HepG2 (cell line): ENCODE measurements around the gene C5orf15. TPM values are rescaled to one million over a fixed set of nuclear protein-coding genes. Genes with fewer than 3 reads are reported as not detected.

Experiments
- CBFB ChIP-seq: sonication (generic); formaldehyde crosslinking; IDR thresholded peaks from 2 replicates; pipeline ENCODE4 v1.4.0; 2020; ENCODE audit warnings: missing genetic modification reagents
- EHMT2 ChIP-seq: fragments of 200-600 bp; sonication (generic); IDR thresholded peaks from 2 replicates; pipeline ENCODE4 v1.7.0; 2017; ENCODE audit warnings: antibody characterized with exemption, low read depth, low read length, borderline replicate concordance
- MATR3 ChIP-seq: sonication (generic); formaldehyde crosslinking; IDR thresholded peaks from 2 replicates; pipeline ENCODE4 v1.4.0; 2020; ENCODE audit warnings: missing genetic modification reagents
- NFE2L1 ChIP-seq: sonication (generic); formaldehyde crosslinking; IDR thresholded peaks from 2 replicates; pipeline ENCODE4 v1.4.0; 2020; ENCODE audit warnings: missing genetic modification reagents, mild to moderate bottlenecking, borderline replicate concordance
- NFRKB ChIP-seq: fragments of 450-650 bp; IDR thresholded peaks from 2 replicates; pipeline ENCODE4 v1.6.1; 2017
- NR1H2 ChIP-seq: sonication (generic); formaldehyde crosslinking; IDR thresholded peaks from 2 replicates; pipeline ENCODE4 v1.8.1; 2022; ENCODE audit warnings: low read depth, missing genetic modification reagents, borderline replicate concordance
- TBX2 ChIP-seq: sonication (generic); formaldehyde crosslinking; IDR thresholded peaks from 2 replicates; pipeline ENCODE4 v1.5.0; 2020; ENCODE audit warnings: missing genetic modification reagents, mild to moderate bottlenecking, borderline replicate concordance
- TEAD2 ChIP-seq: sonication (generic); formaldehyde crosslinking; IDR thresholded peaks from 2 replicates; pipeline ENCODE4 v1.9.0; 2021; ENCODE audit warnings: missing genetic modification reagents
- ZNF318 ChIP-seq: sonication (generic); formaldehyde crosslinking; IDR thresholded peaks from 2 replicates; pipeline ENCODE4 v1.4.0; 2020; ENCODE audit warnings: mild to moderate bottlenecking, missing genetic modification reagents
- ZNF547 ChIP-seq: sonication (generic); formaldehyde crosslinking; IDR thresholded peaks from 2 replicates; pipeline ENCODE4 v1.5.1; 2020; ENCODE audit warnings: mild to moderate bottlenecking, missing genetic modification reagents
- polyA plus RNA-seq, 8 experiments: library from polyadenylated mRNA; depleted of rRNA in 3 of 8; stranded (reverse) in 7 of 8; unstranded in 1 of 8; fragments of >200 nt; fragmentation: Illumina TruSeq in 4 of 8; extraction: Trizol in 4 of 8; gene quantifications; 2 replicates each; pipeline versions ENCODE4 v1.2.1 to v1.2.3, GENCODE V29; 2011 to 2016; ENCODE audit warnings: low read depth in 4 of 8, missing spikeins in 1 of 8, mixed read lengths in 1 of 8; ENCODE audit not compliant: insufficient read depth in 1 of 8
- total RNA-seq, 5 experiments: library from RNA; depleted of rRNA; stranded (reverse); fragments of >200 nt; fragmentation: Illumina TruSeq; extraction: Trizol; gene quantifications; 2 replicates each; pipeline ENCODE4 v1.2.3, GENCODE V29; 2016; ENCODE audit warnings: low read depth in 1 of 5
- TF ChIP-seq, protein P1 (sequence below): sonication (generic); formaldehyde crosslinking; IDR thresholded peaks from 2 replicates; pipeline ENCODE4 v1.5.1; 2020; ENCODE audit warnings: mild to moderate bottlenecking, missing genetic modification reagents, moderate library complexity
- TF ChIP-seq, protein P2 (sequence below): sonication (generic); formaldehyde crosslinking; IDR thresholded peaks from 2 replicates; pipeline ENCODE4 v1.8.0; 2022; ENCODE audit warnings: mild to moderate bottlenecking, missing genetic modification reagents, moderate library complexity
- TF ChIP-seq, protein P3 (sequence below): IDR thresholded peaks from 2 replicates; pipeline ENCODE4 v1.6.1; 2016; ENCODE audit warnings: missing compliant biosample characterization, missing genetic modification reagents, borderline replicate concordance

C5orf15 gene
- total and polyA plus RNA-seq, 2 of the 13 experiments (the other 11 are each of a cell fraction or from before 2014, with no cell fraction given), result 58.5 to 82.7 TPM

- TF ChIP-seq ZNF318 (CRISPR knock-in tag) (no peak), NFRKB (no peak), ZNF547 (CRISPR knock-in tag) (peak; percentile 67; the same call in 1 of the 2 replicates), TEAD2 (CRISPR knock-in tag) (no peak), NFE2L1 (CRISPR knock-in tag) (no peak), TBX2 (peak; percentile 87), CBFB (peak; percentile 82), NR1H2 (CRISPR knock-in tag) (no peak), EHMT2 (no peak), MATR3 (CRISPR knock-in tag) (no peak)
- TF ChIP-seq, protein P1, sequence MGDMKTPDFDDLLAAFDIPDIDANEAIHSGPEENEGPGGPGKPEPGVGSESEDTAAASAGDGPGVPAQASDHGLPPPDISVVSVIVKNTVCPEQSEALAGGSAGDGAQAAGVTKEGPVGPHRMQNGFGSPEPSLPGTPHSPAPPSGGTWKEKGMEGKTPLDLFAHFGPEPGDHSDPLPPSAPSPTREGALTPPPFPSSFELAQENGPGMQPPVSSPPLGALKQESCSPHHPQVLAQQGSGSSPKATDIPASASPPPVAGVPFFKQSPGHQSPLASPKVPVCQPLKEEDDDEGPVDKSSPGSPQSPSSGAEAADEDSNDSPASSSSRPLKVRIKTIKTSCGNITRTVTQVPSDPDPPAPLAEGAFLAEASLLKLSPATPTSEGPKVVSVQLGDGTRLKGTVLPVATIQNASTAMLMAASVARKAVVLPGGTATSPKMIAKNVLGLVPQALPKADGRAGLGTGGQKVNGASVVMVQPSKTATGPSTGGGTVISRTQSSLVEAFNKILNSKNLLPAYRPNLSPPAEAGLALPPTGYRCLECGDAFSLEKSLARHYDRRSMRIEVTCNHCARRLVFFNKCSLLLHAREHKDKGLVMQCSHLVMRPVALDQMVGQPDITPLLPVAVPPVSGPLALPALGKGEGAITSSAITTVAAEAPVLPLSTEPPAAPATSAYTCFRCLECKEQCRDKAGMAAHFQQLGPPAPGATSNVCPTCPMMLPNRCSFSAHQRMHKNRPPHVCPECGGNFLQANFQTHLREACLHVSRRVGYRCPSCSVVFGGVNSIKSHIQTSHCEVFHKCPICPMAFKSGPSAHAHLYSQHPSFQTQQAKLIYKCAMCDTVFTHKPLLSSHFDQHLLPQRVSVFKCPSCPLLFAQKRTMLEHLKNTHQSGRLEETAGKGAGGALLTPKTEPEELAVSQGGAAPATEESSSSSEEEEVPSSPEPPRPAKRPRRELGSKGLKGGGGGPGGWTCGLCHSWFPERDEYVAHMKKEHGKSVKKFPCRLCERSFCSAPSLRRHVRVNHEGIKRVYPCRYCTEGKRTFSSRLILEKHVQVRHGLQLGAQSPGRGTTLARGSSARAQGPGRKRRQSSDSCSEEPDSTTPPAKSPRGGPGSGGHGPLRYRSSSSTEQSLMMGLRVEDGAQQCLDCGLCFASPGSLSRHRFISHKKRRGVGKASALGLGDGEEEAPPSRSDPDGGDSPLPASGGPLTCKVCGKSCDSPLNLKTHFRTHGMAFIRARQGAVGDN (CRISPR knock-in tag), result peak; percentile 97
- TF ChIP-seq, protein P2, sequence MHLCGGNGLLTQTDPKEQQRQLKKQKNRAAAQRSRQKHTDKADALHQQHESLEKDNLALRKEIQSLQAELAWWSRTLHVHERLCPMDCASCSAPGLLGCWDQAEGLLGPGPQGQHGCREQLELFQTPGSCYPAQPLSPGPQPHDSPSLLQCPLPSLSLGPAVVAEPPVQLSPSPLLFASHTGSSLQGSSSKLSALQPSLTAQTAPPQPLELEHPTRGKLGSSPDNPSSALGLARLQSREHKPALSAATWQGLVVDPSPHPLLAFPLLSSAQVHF (CRISPR knock-in tag), result no peak
- TF ChIP-seq, protein P3, sequence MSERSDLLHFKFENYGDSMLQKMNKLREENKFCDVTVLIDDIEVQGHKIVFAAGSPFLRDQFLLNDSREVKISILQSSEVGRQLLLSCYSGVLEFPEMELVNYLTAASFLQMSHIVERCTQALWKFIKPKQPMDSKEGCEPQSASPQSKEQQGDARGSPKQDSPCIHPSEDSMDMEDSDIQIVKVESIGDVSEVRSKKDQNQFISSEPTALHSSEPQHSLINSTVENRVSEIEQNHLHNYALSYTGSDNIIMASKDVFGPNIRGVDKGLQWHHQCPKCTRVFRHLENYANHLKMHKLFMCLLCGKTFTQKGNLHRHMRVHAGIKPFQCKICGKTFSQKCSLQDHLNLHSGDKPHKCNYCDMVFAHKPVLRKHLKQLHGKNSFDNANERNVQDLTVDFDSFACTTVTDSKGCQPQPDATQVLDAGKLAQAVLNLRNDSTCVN (CRISPR knock-in tag), result peak; percentile 80; the same call in 1 of the 2 replicates
Measured at GRCh38 chr5:133968204-133968980, at the start of gene C5orf15 (continued).
